ENCODE results near the gene DNAJB14. TPM values are rescaled to one million over a fixed set of nuclear protein-coding genes. Genes with fewer than 3 reads are reported as not detected.

DNAJB14 gene
- total RNA-seq, 4 donors from 2014 or later, result 21.2 to 40.0 (median 33.6) TPM

DNA sequence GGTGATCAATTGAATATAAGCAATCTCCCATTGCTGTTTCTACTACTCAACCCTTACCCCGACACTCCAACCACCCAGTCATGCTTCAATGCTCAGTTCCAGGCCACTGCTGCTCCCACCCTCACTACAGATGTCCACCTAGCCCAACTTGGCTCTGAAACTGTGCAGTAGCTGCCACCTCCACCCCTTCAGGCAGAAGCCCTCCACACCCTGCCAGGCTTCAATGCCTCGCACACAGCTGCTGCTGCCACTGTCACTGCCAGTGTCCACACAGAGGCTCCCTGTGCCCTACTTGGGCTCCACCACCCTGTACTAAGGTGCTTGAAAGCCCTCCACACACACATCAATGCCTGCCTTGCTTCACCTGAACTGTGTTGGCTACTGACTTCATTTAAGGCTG lies 86.8 kb downstream of the DNAJB14 start:
- Histone ChIP-seq H3K4me1 (peaks cover 0 to 14% (median 11%) of the 10 kb centered on the region in 4 donors), H3K27ac (replicated peaks in 1 of 4) (no peak overlapping the region), H3K4me3 (no peak overlapping the region), H3K9me3 (no peaks in the 10 kb centered on the region), H3K36me3 (no peaks in the 10 kb centered on the region), H3K27me3 (no peaks in the 10 kb centered on the region)
- no peak for DNase-seq (ENCODE audit: extremely low spot score)
- WGBS, result 95% methylated on average over 2 of the region's 2 CpGs
- no peak for TF ChIP-seq EP300 (IDR thresholded peaks at IDR 0.05)
- TF ChIP-seq POLR2A (IDR thresholded peaks at IDR 0.05; ENCODE audit: low read depth), result no peak
- TF ChIP-seq POLR2AphosphoS5 (IDR thresholded peaks at IDR 0.05), result no peak
- TF ChIP-seq, protein P1, sequence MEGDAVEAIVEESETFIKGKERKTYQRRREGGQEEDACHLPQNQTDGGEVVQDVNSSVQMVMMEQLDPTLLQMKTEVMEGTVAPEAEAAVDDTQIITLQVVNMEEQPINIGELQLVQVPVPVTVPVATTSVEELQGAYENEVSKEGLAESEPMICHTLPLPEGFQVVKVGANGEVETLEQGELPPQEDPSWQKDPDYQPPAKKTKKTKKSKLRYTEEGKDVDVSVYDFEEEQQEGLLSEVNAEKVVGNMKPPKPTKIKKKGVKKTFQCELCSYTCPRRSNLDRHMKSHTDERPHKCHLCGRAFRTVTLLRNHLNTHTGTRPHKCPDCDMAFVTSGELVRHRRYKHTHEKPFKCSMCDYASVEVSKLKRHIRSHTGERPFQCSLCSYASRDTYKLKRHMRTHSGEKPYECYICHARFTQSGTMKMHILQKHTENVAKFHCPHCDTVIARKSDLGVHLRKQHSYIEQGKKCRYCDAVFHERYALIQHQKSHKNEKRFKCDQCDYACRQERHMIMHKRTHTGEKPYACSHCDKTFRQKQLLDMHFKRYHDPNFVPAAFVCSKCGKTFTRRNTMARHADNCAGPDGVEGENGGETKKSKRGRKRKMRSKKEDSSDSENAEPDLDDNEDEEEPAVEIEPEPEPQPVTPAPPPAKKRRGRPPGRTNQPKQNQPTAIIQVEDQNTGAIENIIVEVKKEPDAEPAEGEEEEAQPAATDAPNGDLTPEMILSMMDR (IDR thresholded peaks at IDR 0.05), result no peak
- intact Hi-C loops (cut with DNase I), result no loop called here

GRCh38 chr4:99857307-99857706 lies 89.1 kb downstream of the DNAJB14 start:
- 57% methylated on average over 3 of the region's 3 CpGs for WGBS
- intact Hi-C loops (cut with DNase I), result no loop called here

DNA sequence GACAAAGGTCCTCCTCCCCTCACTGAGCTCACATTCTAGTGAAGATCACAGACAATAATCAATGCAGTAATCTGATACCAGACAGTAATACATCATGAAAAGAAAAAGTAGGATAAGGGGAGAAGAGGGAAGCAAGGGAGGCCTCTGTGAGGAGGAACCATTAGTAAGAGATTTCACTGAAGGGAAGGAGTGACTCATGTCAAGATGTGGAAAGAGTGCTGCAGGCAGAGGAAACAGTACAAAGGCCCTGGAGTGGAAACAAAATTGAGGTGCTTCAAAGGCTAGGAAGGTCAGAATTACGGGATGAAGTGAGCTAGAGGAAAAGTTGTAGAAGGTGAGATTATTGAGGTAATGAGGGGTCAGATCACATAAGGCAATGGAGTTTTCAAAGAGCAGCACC lies 90.3 kb downstream of the DNAJB14 start:
- intact Hi-C loops (cut with DNase I), result no loop called here
- no peak for DNase-seq (ENCODE audit: extremely low spot score)

More at GRCh38 chr4:99857307-99857706, 89.1 kb downstream of the DNAJB14 start:
- DNase-seq (ENCODE audit: extremely low spot score), result no peak
- no peaks in the 10 kb centered on the region for H3K9me3 ChIP-seq
- peak overlapping the region in 2 of 4 donors; percentile 11 to 12 for H3K27ac ChIP-seq (replicated peaks in 1 of 4)
- H3K4me1 ChIP-seq, result peaks cover 0 to 13% (median 3%) of the 10 kb centered on the region in 4 donors
- H3K36me3 ChIP-seq, result no peaks in the 10 kb centered on the region
- no peaks in the 10 kb centered on the region for H3K27me3 ChIP-seq
- H3K4me3 ChIP-seq, result no peak overlapping the region
- TF ChIP-seq POLR2AphosphoS5 (IDR thresholded peaks at IDR 0.05) (no peak), POLR2A (IDR thresholded peaks at IDR 0.05; ENCODE audit: low read depth) (no peak), EP300 (IDR thresholded peaks at IDR 0.05) (no peak)
- TF ChIP-seq, protein P1 (IDR thresholded peaks at IDR 0.05), result no peak

DNA sequence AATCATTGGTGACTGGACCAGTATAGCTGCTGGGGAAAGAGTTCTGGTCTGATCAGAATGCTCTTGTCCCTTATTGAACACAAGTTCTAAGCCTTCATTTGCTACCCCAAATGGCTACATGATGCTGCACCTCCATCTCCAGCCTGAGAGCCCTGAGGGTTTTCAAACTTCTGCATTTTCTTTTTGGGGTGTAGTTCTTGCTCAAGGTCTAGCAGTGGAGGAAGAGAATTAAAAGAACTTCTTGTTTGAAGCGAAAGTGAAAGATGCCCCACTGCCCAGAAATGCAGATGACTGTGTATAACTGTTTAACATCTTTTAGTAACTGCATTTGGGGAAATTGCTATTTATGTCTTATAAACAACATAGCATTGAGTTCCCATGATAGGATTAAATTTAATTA lies 90.7 kb downstream of the DNAJB14 start:
- WGBS, result 50% methylated on average over 1 of the region's 1 CpG
- no peaks in the 10 kb centered on the region for H3K9me3 ChIP-seq
- no peak overlapping the region for H3K27ac ChIP-seq (replicated peaks in 1 of 4)
- TF ChIP-seq, protein P1 (IDR thresholded peaks at IDR 0.05), result no peak
- no peak for TF ChIP-seq POLR2AphosphoS5 (IDR thresholded peaks at IDR 0.05)
- no peak for TF ChIP-seq EP300 (IDR thresholded peaks at IDR 0.05)
- TF ChIP-seq POLR2A (IDR thresholded peaks at IDR 0.05; ENCODE audit: low read depth), result no peak
- peaks cover 0 to 4% (median 0%) of the 10 kb centered on the region in 4 donors for H3K4me1 ChIP-seq
- H3K36me3 ChIP-seq, result no peaks in the 10 kb centered on the region
- intact Hi-C loops (cut with DNase I), result no loop called here
- no peaks in the 10 kb centered on the region for H3K27me3 ChIP-seq
- no peak for DNase-seq (ENCODE audit: extremely low spot score)
- no peak overlapping the region for H3K4me3 ChIP-seq

More for the DNA sequence above, 90.3 kb downstream of the DNAJB14 start:
- Histone ChIP-seq H3K4me3 (no peak overlapping the region), H3K27ac (replicated peaks in 1 of 4) (peak overlapping the region in 1 of 4 donors; percentile 12), H3K4me1 (peaks cover 0 to 4% (median under 1%) of the 10 kb centered on the region in 4 donors), H3K27me3 (no peaks in the 10 kb centered on the region), H3K36me3 (no peaks in the 10 kb centered on the region), H3K9me3 (no peaks in the 10 kb centered on the region)
- WGBS, result 59% methylated on average over 1 of the region's 1 CpG
- TF ChIP-seq POLR2AphosphoS5 (IDR thresholded peaks at IDR 0.05) (no peak), POLR2A (IDR thresholded peaks at IDR 0.05; ENCODE audit: low read depth) (no peak), EP300 (IDR thresholded peaks at IDR 0.05) (no peak)
- TF ChIP-seq, protein P1 (IDR thresholded peaks at IDR 0.05), result no peak

DNA sequence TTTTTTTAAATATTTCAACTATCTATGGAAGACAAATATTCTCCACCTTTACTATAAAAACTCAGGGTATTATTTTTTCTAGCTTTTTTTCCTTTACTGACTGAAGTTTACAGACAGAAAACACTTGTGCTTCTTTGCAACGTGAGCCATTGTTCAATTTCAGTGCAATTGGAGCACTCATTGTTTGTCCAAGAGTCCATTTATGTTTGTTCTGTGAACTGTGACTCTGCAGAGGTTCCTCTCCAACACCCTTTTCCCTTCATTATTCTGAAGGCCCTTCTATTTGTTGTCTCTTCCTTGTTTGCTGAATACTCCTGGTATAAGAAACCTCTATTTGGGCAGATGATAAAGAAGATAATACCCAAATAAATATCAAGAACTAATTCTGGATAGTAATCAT lies 92.4 kb downstream of the DNAJB14 start:
- 85% methylated on average over 1 of the region's 1 CpG for WGBS
- Histone ChIP-seq H3K9me3 (no peaks in the 10 kb centered on the region), H3K27me3 (no peaks in the 10 kb centered on the region), H3K36me3 (no peaks in the 10 kb centered on the region), H3K27ac (replicated peaks in 1 of 4) (no peak overlapping the region), H3K4me1 (peaks cover 0 to 4% (median 0%) of the 10 kb centered on the region in 4 donors), H3K4me3 (no peak overlapping the region)
- peak; percentile 5 for DNase-seq (ENCODE audit: extremely low spot score)
- intact Hi-C loops (cut with DNase I), result no loop called here
- TF ChIP-seq, protein P1 (IDR thresholded peaks at IDR 0.05), result no peak
- TF ChIP-seq POLR2A (IDR thresholded peaks at IDR 0.05; ENCODE audit: low read depth) (no peak), POLR2AphosphoS5 (IDR thresholded peaks at IDR 0.05) (no peak), EP300 (IDR thresholded peaks at IDR 0.05) (no peak)

Measured in esophagus muscularis mucosa (tissue), 4 donors.